ENCODE data around the gene CNTNAP5.

The CNTNAP5 gene

DNA sequence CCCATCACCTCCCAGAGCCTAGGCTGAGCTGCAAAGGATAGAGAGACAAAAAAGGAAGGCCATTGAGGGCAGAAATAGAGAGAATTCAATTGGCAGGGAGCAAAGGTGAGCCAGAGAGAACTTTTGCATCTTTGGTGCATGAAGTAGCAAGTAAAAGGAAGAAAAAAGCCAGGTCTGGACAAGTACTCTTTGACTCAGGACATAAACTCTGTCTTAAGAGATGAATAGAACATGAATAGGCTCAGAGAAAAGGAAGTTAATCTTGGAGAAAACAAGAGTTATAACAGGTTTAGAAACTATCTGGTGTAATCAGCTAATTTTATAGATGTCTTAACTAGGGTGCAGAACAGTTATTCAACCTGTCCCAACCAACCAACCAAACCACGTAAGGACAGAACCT, 95.2 kb downstream of the CNTNAP5 start:
- Histone ChIP-seq H3K9me3 (ENCODE audit: low read depth, low read length) (no peaks in the 10 kb centered on the region), H3K27ac (no peak overlapping the region), H3K9ac (ENCODE audit: insufficient read length) (no peak overlapping the region), H3K36me3 (ENCODE audit: insufficient read depth, low read length) (no peaks in the 10 kb centered on the region), H3K4me3 (no peak overlapping the region)
- TF ChIP-seq POLR2AphosphoS5 (IDR thresholded peaks at IDR 0.05; ENCODE audit: borderline replicate concordance, low read depth, low read length): no peak
- no peak for TF ChIP-seq FOXP2 (optimal IDR thresholded peaks at IDR 0.05; ENCODE audit: control extremely low read depth, extremely low read length, insufficient read depth)
- TF ChIP-seq EZH2 (IDR thresholded peaks at IDR 0.05): no peak
- DNase-seq (ENCODE audit: low read depth, low spot score): no peak

DNA sequence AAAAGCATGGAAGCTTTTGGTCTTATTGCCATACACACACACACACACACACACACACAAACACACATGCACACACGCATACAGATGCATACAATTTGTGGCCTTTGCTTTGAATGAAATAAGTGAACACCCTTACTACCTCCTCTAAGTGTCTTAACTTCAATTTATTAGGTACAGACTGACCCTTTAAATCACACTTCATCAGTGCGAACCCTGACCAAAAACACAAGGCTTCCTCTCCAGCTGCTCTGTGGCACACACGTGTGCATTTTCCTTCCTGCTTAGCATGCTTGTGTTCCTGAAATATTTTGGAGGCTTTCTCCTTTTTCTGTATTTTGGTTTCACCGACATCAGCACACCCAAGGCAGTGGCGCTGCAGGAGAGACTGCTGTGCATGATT, 96.0 kb downstream of the CNTNAP5 start:
- no peak overlapping the region for H3K9ac ChIP-seq (ENCODE audit: insufficient read length)
- no peaks in the 10 kb centered on the region for H3K9me3 ChIP-seq (ENCODE audit: low read depth, low read length)

DNA sequence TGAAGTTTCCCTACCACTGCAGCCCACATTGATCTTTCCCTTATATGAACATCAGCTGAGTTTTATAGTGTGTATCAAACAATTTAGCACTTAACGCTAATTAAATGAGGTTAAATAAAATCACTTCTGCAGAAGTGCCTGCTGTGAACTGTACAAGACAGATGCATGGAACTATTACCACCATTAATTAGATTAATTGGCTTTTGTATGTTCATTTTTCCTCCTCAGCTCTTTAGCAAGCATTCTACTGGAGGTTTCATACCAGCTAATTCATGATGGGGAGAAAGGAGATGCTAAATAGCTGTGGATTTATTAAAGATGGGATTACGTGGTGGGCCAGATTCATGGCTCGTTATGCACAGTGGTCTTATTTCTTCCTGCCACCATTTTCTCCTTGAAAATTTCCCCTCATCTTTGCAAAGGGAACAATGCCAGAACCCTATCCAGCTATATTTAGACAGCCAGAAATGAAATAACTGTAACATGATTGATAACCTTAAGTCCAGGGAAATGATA, 96.7 kb downstream of the CNTNAP5 start:
- TF ChIP-seq FOXP2 (optimal IDR thresholded peaks at IDR 0.05; ENCODE audit: control extremely low read depth, extremely low read length, insufficient read depth) (no peak), POLR2AphosphoS5 (IDR thresholded peaks at IDR 0.05; ENCODE audit: borderline replicate concordance, low read depth, low read length) (no peak), EZH2 (IDR thresholded peaks at IDR 0.05) (no peak)
- no peak for DNase-seq (ENCODE audit: low read depth, low spot score)
- no peaks in the 10 kb centered on the region for H3K36me3 ChIP-seq (ENCODE audit: insufficient read depth, low read length)

More for the DNA sequence above, 96.0 kb downstream of the CNTNAP5 start:
- H3K36me3 ChIP-seq (ENCODE audit: insufficient read depth, low read length): no peaks in the 10 kb centered on the region
- H3K4me3 ChIP-seq: no peak overlapping the region
- H3K27ac ChIP-seq: no peak overlapping the region
- TF ChIP-seq EZH2 (IDR thresholded peaks at IDR 0.05) (no peak), POLR2AphosphoS5 (IDR thresholded peaks at IDR 0.05; ENCODE audit: borderline replicate concordance, low read depth, low read length) (no peak), FOXP2 (optimal IDR thresholded peaks at IDR 0.05; ENCODE audit: control extremely low read depth, extremely low read length, insufficient read depth) (no peak)
- no peak for DNase-seq (ENCODE audit: low read depth, low spot score)

DNA sequence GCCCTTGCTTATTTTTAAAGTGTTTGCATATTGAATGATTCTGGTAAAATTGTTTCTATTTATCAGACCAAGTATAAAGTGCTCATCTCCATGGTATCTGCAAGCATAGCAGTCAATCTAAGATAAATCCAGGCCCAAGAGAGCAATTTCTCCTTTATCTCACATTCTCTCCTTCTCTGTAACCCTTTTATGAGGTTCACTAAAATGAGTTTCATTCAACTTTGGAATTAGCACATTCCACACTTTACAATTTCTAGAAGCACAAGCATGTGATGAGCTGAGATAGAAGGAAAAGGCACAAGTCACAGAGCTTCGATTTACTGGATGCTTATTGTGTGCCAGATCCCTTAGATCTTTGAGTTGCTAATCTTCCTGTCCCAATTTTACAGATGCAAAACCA, 97.3 kb downstream of the CNTNAP5 start:
- TF ChIP-seq FOXP2 (optimal IDR thresholded peaks at IDR 0.05; ENCODE audit: control extremely low read depth, extremely low read length, insufficient read depth) (no peak), POLR2AphosphoS5 (IDR thresholded peaks at IDR 0.05; ENCODE audit: borderline replicate concordance, low read depth, low read length) (no peak), EZH2 (IDR thresholded peaks at IDR 0.05) (no peak)
- H3K4me3 ChIP-seq: no peak overlapping the region
- H3K9me3 ChIP-seq (ENCODE audit: low read depth, low read length): no peaks in the 10 kb centered on the region
- no peaks in the 10 kb centered on the region for H3K36me3 ChIP-seq (ENCODE audit: insufficient read depth, low read length)
- H3K9ac ChIP-seq (ENCODE audit: insufficient read length): no peak overlapping the region
- DNase-seq (ENCODE audit: low read depth, low spot score): no peak
- H3K27ac ChIP-seq: no peak overlapping the region

More for the DNA sequence above, 96.7 kb downstream of the CNTNAP5 start:
- Histone ChIP-seq H3K9ac (ENCODE audit: insufficient read length) (no peak overlapping the region), H3K4me3 (no peak overlapping the region), H3K9me3 (ENCODE audit: low read depth, low read length) (no peaks in the 10 kb centered on the region), H3K27ac (no peak overlapping the region)

DNA sequence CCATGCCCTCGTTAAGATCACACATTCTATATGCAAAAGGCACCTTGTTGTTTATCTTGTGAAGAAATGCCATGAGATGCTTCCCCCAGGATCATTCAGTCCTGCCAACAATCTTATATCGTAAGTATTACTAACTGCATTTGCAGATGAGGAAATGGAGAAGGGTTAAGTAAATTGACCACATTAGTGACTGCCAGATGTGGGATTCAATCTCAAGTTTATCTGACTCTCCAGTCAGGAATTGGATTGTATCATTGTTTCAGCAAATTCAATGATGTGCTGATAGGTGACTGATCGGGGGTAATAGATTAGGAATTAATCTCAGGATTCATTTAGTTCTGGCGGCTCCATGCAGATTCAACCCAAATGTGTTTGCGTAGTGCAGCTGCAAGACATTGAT, 106.2 kb downstream of the CNTNAP5 start:
- DNase-seq (ENCODE audit: low read depth, low spot score): no peak
- no peak overlapping the region for H3K9ac ChIP-seq (ENCODE audit: insufficient read length)
- H3K4me3 ChIP-seq: no peak overlapping the region
- H3K36me3 ChIP-seq (ENCODE audit: insufficient read depth, low read length): no peaks in the 10 kb centered on the region
- TF ChIP-seq EZH2 (IDR thresholded peaks at IDR 0.05) (no peak), FOXP2 (optimal IDR thresholded peaks at IDR 0.05; ENCODE audit: control extremely low read depth, extremely low read length, insufficient read depth) (no peak), POLR2AphosphoS5 (IDR thresholded peaks at IDR 0.05; ENCODE audit: borderline replicate concordance, low read depth, low read length) (no peak)
- H3K27ac ChIP-seq: no peak overlapping the region
- H3K9me3 ChIP-seq (ENCODE audit: low read depth, low read length): no peaks in the 10 kb centered on the region

DNA sequence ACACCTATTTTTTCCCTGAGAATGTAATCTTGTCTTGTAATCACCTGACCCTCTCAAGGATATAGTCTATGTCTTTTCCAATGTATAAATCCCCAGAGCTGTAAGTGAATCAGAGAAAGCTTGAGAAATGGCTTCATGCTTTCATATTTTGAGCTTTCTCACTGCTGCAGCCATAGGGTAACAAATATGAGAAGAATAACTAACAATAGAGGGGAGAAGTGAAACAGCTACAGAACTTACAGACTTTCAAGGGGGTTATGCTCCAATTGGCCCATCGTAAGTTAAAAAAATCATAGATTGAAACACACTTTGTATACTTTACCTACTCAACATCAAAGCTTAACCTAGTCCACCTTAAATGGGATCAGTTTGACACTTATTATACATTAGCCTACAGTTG, 111.0 kb downstream of the CNTNAP5 start:
- Histone ChIP-seq H3K9ac (ENCODE audit: insufficient read length) (no peak overlapping the region), H3K4me3 (no peak overlapping the region), H3K9me3 (ENCODE audit: low read depth, low read length) (no peaks in the 10 kb centered on the region), H3K27ac (no peak overlapping the region), H3K36me3 (ENCODE audit: insufficient read depth, low read length) (no peaks in the 10 kb centered on the region)
- no peak for TF ChIP-seq EZH2 (IDR thresholded peaks at IDR 0.05)
- no peak for TF ChIP-seq POLR2AphosphoS5 (IDR thresholded peaks at IDR 0.05; ENCODE audit: borderline replicate concordance, low read depth, low read length)
- no peak for TF ChIP-seq FOXP2 (optimal IDR thresholded peaks at IDR 0.05; ENCODE audit: control extremely low read depth, extremely low read length, insufficient read depth)
- no peak for DNase-seq (ENCODE audit: low read depth, low spot score)

DNA sequence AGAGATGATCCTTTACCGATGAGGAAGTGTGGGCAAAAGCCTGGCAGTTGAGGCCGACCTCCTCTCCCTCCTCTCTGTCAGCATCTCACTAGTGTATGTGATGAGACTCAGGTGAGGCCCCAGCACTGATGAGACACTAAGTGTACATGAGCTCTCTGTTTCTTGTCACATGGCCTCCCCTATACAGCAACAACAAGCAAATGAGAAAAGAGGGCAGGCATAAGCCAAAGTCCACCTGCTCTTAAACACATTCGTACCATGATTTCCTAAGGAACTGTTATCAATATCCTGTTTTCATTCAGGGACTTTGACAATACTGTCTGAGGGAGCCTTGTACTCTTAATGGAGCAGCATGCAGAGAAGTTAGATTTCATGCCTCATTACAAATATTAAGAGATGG, 113.0 kb downstream of the CNTNAP5 start:
- TF ChIP-seq POLR2AphosphoS5 (IDR thresholded peaks at IDR 0.05; ENCODE audit: borderline replicate concordance, low read depth, low read length): no peak
- TF ChIP-seq FOXP2 (optimal IDR thresholded peaks at IDR 0.05; ENCODE audit: control extremely low read depth, extremely low read length, insufficient read depth): no peak
- no peak for TF ChIP-seq EZH2 (IDR thresholded peaks at IDR 0.05)
- no peaks in the 10 kb centered on the region for H3K9me3 ChIP-seq (ENCODE audit: low read depth, low read length)
- H3K36me3 ChIP-seq (ENCODE audit: insufficient read depth, low read length): no peaks in the 10 kb centered on the region
- no peak overlapping the region for H3K27ac ChIP-seq
- no peak for DNase-seq (ENCODE audit: low read depth, low spot score)
- H3K4me3 ChIP-seq: no peak overlapping the region
- no peak overlapping the region for H3K9ac ChIP-seq (ENCODE audit: insufficient read length)

DNA sequence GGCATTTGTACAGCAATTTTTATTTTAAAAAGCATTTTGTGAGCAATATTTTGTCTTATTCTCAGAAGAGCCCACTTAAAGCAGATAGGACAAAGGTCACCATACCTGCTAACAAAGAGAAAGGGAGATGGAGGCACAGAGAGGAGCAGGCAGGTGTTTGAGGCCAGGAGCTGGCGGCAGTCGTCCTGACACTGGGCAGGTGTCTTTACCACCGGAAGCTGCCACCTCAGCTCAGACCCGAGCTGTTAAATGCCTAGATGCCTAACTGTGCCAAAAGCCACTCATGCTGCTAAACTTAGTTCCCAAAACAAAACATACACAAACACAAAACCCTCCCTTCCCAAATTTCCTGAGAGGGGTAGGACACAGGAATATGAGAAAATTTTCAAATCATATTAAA, 120.9 kb downstream of the CNTNAP5 start:
- H3K9me3 ChIP-seq (ENCODE audit: low read depth, low read length): no peaks in the 10 kb centered on the region
- no peak for TF ChIP-seq EZH2 (IDR thresholded peaks at IDR 0.05)
- TF ChIP-seq FOXP2 (optimal IDR thresholded peaks at IDR 0.05; ENCODE audit: control extremely low read depth, extremely low read length, insufficient read depth): no peak
- no peak for TF ChIP-seq POLR2AphosphoS5 (IDR thresholded peaks at IDR 0.05; ENCODE audit: borderline replicate concordance, low read depth, low read length)
- no peaks in the 10 kb centered on the region for H3K36me3 ChIP-seq (ENCODE audit: insufficient read depth, low read length)
- no peak for DNase-seq (ENCODE audit: low read depth, low spot score)
- H3K27ac ChIP-seq: no peak overlapping the region
- no peak overlapping the region for H3K4me3 ChIP-seq
- H3K9ac ChIP-seq (ENCODE audit: insufficient read length): no peak overlapping the region

DNA sequence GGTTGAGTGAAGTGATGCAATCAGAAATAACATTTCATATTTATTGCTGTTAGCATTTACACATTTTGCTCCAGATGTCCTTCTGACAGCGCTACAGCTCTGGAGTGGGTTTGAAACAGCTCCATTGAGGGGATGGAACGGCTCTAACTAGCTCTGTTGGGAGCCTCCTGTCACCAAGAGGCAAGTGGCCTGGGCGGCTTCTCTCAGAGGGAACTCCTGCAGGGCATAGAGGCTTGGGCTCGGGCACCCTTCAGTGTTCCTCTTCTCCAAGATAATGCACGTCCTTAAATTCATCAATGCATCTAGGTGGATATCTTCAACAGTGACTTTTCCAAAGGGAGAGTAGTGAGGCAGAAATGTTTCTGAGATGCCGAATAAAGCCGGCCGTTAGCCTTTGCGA, 122.5 kb downstream of the CNTNAP5 start:
- H3K36me3 ChIP-seq (ENCODE audit: insufficient read depth, low read length): no peaks in the 10 kb centered on the region
- H3K27ac ChIP-seq: no peak overlapping the region
- TF ChIP-seq EZH2 (IDR thresholded peaks at IDR 0.05) (no peak), POLR2AphosphoS5 (IDR thresholded peaks at IDR 0.05; ENCODE audit: borderline replicate concordance, low read depth, low read length) (no peak), FOXP2 (optimal IDR thresholded peaks at IDR 0.05; ENCODE audit: control extremely low read depth, extremely low read length, insufficient read depth) (no peak)
- H3K9ac ChIP-seq (ENCODE audit: insufficient read length): no peak overlapping the region
- no peak for DNase-seq (ENCODE audit: low read depth, low spot score)
- no peak overlapping the region for H3K4me3 ChIP-seq
- H3K9me3 ChIP-seq (ENCODE audit: low read depth, low read length): no peaks in the 10 kb centered on the region
